NCI-H1930 (cell line): ENCODE measurements around the gene ARHGAP12.
"Not testable (repeated sequence)": the region's sequence is repeated elsewhere in the genome, so short reads cannot be mapped to it uniquely, and the experiment has no call there.

Experiments used
- DNase-seq, 2 experiments: peaks; one replicate each; lab custom pipeline; 2025; lab: John Stamatoyannopoulos, UW

Gene ARHGAP12

GRCh38 chr10:31820096-31820495, 108.5 kb downstream of the ARHGAP12 start:
- no peak for DNase-seq

- DNase-seq = no peak
These were observed 109.2 kb downstream of the ARHGAP12 start for GRCh38 chr10:31819391-31819820.

GRCh38 chr10:31816318-31816717, 112.3 kb downstream of the ARHGAP12 start:
- DNase-seq = no peak

- DNase-seq = no peak
These were observed 120.1 kb downstream of the ARHGAP12 start for GRCh38 chr10:31808258-31809218.

- no peak for DNase-seq
These were observed 124.2 kb downstream of the ARHGAP12 start for GRCh38 chr10:31804352-31804810.

GRCh38 chr10:31803606-31804351, 124.9 kb downstream of the ARHGAP12 start:
- no peak for DNase-seq

GRCh38 chr10:31799181-31799580, 129.4 kb downstream of the ARHGAP12 start:
- no peak for DNase-seq

- no peak for DNase-seq
These were observed 135.9 kb downstream of the ARHGAP12 start for GRCh38 chr10:31792745-31793144.

GRCh38 chr10:31789555-31789954, 139.1 kb downstream of the ARHGAP12 start:
- DNase-seq = no peak

GRCh38 chr10:31782701-31783100, 145.9 kb downstream of the ARHGAP12 start:
- no peak for DNase-seq

- no peak for DNase-seq
These were observed 147.9 kb downstream of the ARHGAP12 start for GRCh38 chr10:31780717-31781116.

GRCh38 chr10:31778627-31779026, 150.0 kb downstream of the ARHGAP12 start:
- DNase-seq = no peak

- no peak for DNase-seq
These were observed 152.5 kb downstream of the ARHGAP12 start for GRCh38 chr10:31776159-31776558.

- DNase-seq = no peak
These were observed 153.5 kb downstream of the ARHGAP12 start for GRCh38 chr10:31774928-31775650.

- no peak for DNase-seq
These were observed 154.2 kb downstream of the ARHGAP12 start for GRCh38 chr10:31774299-31774900.

- DNase-seq = no peak
These were observed 154.8 kb downstream of the ARHGAP12 start for GRCh38 chr10:31773749-31774298.

GRCh38 chr10:31771331-31771831, 157.2 kb downstream of the ARHGAP12 start:
- no peak for DNase-seq

- no peak for DNase-seq
These were observed 158.2 kb downstream of the ARHGAP12 start for GRCh38 chr10:31770307-31770902.

- no peak for DNase-seq
These were observed 159.1 kb downstream of the ARHGAP12 start for GRCh38 chr10:31769564-31769963.

- DNase-seq = not testable (repeated sequence)
These were observed 159.7 kb downstream of the ARHGAP12 start for GRCh38 chr10:31768935-31769334.

GRCh38 chr10:31768467-31768866, 160.2 kb downstream of the ARHGAP12 start:
- DNase-seq = no peak
